IPS DF 6.9 (cell line): ENCODE results near the gene ATP11A.

Experiments used
- DNase-seq: peaks from one replicate; pipeline ENCODE4 v3.0.0-alpha.2; 2013; ENCODE audit warnings: low read depth, low spot score
- H3K27ac ChIP-seq: one replicate; pipeline ENCODE4 v1.5.1; 2013; ENCODE audit warnings: low read length, control low read depth
- H3K27me3 ChIP-seq: 2 replicates; pipeline ENCODE4 v1.6.1; 2013; ENCODE audit warnings: mild to moderate bottlenecking, low read length; ENCODE audit not compliant: control insufficient read depth, insufficient read depth
- H3K36me3 ChIP-seq: 2 replicates; pipeline ENCODE4 v1.6.1; 2013; ENCODE audit warnings: low read length; ENCODE audit not compliant: control insufficient read depth, insufficient read depth
- H3K4me1 ChIP-seq: 2 replicates; pipeline ENCODE4 v1.6.1; 2013; ENCODE audit warnings: low read length; ENCODE audit not compliant: control insufficient read depth, insufficient read depth
- H3K4me3 ChIP-seq: 2 replicates; pipeline ENCODE4 v1.5.1; 2013; ENCODE audit warnings: mild to moderate bottlenecking, low read length
- H3K9me3 ChIP-seq: 2 replicates; pipeline ENCODE4 v1.6.1; 2013; ENCODE audit warnings: low read length, inconsistent platforms; ENCODE audit not compliant: control insufficient read depth, insufficient read depth
- WGBS: extraction: QIAGEN DNeasy Blood & Tissue Kit; methylation state at CpG from one replicate; pipeline ENCODE4 v1.1.7; 2013; ENCODE audit warnings: mixed read lengths, missing lambda C conversion rate; ENCODE audit not compliant: insufficient read length, insufficient coverage; 5-methylcytosine and 5-hydroxymethylcytosine counted together

Gene ATP11A

GRCh38 chr13:112651750-112652511 is 37.9 kb upstream of the ATP11A start:
- Histone ChIP-seq H3K4me3 (no peak overlapping the region), H3K4me1 (peaks cover 2% of the 10 kb centered on the region; the same call in 1 of the 2 replicates), H3K9me3 (no peaks in the 10 kb centered on the region), H3K36me3 (no peaks in the 10 kb centered on the region), H3K27ac (no peak overlapping the region), H3K27me3 (no peaks in the 10 kb centered on the region)
- WGBS = no CpG with 5 or more reads among the region's 7 CpGs
- no peak for DNase-seq

DNA sequence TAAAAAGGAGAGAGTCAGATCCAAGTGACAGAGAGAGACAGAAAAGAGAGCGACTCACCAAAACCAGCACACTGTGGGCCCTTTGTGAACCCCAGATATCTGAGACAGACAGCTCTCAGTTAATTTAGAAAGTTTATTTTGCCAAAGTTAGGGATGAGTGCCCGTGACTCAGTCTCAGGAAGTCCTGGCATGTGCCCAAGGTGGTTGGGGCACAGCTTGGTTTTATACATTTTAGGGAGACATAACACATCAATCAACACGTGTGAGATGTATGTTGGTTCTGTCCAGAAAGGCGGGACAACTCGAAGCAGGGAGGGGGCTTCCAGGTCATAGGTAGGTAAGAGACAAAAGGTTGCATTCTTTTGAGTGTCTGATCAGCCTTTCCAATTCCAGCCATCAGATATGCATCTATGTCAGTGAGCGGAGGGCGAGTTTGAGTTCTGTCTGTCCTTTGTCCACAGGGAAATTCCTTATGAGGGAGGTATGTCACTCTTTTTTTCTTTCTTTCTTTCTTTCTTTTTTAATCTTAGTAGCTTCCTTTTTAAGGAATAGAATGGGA is 37.2 kb upstream of the ATP11A start:
- H3K36me3 ChIP-seq = no peaks in the 10 kb centered on the region
- no CpG with 5 or more reads among the region's 7 CpGs for WGBS
- H3K4me3 ChIP-seq = no peak overlapping the region
- H3K27me3 ChIP-seq = no peaks in the 10 kb centered on the region
- H3K9me3 ChIP-seq = no peaks in the 10 kb centered on the region
- no peak overlapping the region for H3K27ac ChIP-seq
- DNase-seq = no peak
- peaks cover 2% of the 10 kb centered on the region; the same call in 1 of the 2 replicates for H3K4me1 ChIP-seq

DNA sequence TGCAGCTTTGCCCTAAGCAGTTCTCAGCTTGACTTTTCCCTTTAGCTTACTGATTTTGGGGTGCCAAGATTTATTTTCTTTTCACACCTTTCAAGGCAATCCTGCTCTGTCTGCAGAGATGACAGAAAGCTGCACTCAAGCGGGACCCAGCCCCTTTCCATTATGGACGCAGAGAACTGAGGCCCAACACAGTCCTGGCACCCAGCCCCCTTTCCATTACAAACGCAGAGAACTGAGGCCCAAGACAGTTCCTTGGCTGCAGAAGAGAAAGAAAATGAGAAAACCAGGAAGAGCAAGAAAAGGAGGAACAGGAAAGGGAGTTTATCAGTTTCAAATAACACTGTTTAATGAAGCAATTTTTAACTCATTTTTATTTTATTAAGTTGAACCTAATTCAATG is 36.8 kb upstream of the ATP11A start:
- H3K9me3 ChIP-seq = no peaks in the 10 kb centered on the region
- no peaks in the 10 kb centered on the region for H3K27me3 ChIP-seq
- no peak overlapping the region for H3K27ac ChIP-seq
- H3K36me3 ChIP-seq = no peaks in the 10 kb centered on the region
- no peak overlapping the region for H3K4me3 ChIP-seq
- WGBS = no CpG with 5 or more reads among the region's 3 CpGs
- peaks cover under 1% of the 10 kb centered on the region; the same call in 1 of the 2 replicates for H3K4me1 ChIP-seq
- no peak for DNase-seq

DNA sequence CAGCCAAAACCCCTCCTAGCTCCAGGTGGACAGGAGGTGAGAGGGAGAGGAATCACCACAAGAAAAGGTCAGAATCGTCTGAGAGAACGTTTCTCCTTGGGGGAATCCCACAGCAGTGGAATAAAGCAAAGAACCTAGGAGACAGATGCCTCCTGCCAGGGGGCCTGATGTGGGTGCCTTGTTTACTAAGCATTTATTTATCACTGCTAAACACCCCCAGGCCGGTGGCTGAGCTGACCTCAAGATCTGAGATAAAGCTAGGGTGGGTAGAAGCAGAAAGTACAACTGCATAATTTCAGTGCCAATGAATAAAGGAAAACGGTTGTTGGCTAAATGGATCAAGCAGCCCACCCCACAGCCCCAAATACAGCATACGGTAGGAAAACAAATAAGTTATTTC is 33.9 kb upstream of the ATP11A start:
- Histone ChIP-seq H3K36me3 (no peaks in the 10 kb centered on the region), H3K27ac (no peak overlapping the region), H3K4me1 (no peaks in the 10 kb centered on the region; the same call in 1 of the 2 replicates), H3K27me3 (no peaks in the 10 kb centered on the region), H3K4me3 (no peak overlapping the region), H3K9me3 (no peaks in the 10 kb centered on the region)
- WGBS = no CpG with 5 or more reads among the region's 5 CpGs
- no peak for DNase-seq

- no peaks in the 10 kb centered on the region for H3K9me3 ChIP-seq
- WGBS = no CpG with 5 or more reads among the region's 14 CpGs
- DNase-seq = no peak
- H3K36me3 ChIP-seq = no peaks in the 10 kb centered on the region
- no peak overlapping the region for H3K27ac ChIP-seq
- no peaks in the 10 kb centered on the region for H3K27me3 ChIP-seq
- H3K4me1 ChIP-seq = no peaks in the 10 kb centered on the region; the same call in 1 of the 2 replicates
- H3K4me3 ChIP-seq = no peak overlapping the region
Observed at GRCh38 chr13:112657850-112658445, 31.9 kb upstream of the ATP11A start.

GRCh38 chr13:112658808-112659207 is 31.0 kb upstream of the ATP11A start:
- no peaks in the 10 kb centered on the region for H3K9me3 ChIP-seq
- DNase-seq = no peak
- no peaks in the 10 kb centered on the region for H3K27me3 ChIP-seq
- no peaks in the 10 kb centered on the region; the same call in 1 of the 2 replicates for H3K4me1 ChIP-seq
- no peak overlapping the region for H3K4me3 ChIP-seq
- H3K27ac ChIP-seq = no peak overlapping the region
- WGBS = no CpG with 5 or more reads among the region's 1 CpG
- no peaks in the 10 kb centered on the region for H3K36me3 ChIP-seq

GRCh38 chr13:112661291-112661690 is 28.5 kb upstream of the ATP11A start:
- no peak overlapping the region for H3K27ac ChIP-seq
- H3K9me3 ChIP-seq = no peaks in the 10 kb centered on the region
- no peak for DNase-seq
- no CpG with 5 or more reads among the region's 2 CpGs for WGBS
- no peaks in the 10 kb centered on the region; the same call in 1 of the 2 replicates for H3K4me1 ChIP-seq
- no peaks in the 10 kb centered on the region for H3K27me3 ChIP-seq
- no peaks in the 10 kb centered on the region for H3K36me3 ChIP-seq
- no peak overlapping the region for H3K4me3 ChIP-seq

- Histone ChIP-seq H3K27ac (no peak overlapping the region), H3K4me3 (no peak overlapping the region), H3K4me1 (no peaks in the 10 kb centered on the region), H3K27me3 (no peaks in the 10 kb centered on the region), H3K36me3 (no peaks in the 10 kb centered on the region), H3K9me3 (no peaks in the 10 kb centered on the region)
- no CpG with 5 or more reads among the region's 22 CpGs for WGBS
- DNase-seq = no peak
Observed at GRCh38 chr13:112664501-112665203, 25.2 kb upstream of the ATP11A start.

GRCh38 chr13:112668924-112669323 is 20.9 kb upstream of the ATP11A start:
- no CpG with 5 or more reads among the region's 13 CpGs for WGBS
- Histone ChIP-seq H3K36me3 (no peaks in the 10 kb centered on the region), H3K4me3 (no peak overlapping the region), H3K4me1 (no peaks in the 10 kb centered on the region), H3K27ac (no peak overlapping the region), H3K27me3 (no peaks in the 10 kb centered on the region), H3K9me3 (no peaks in the 10 kb centered on the region)
- no peak for DNase-seq

GRCh38 chr13:112669881-112670499 is 19.8 kb upstream of the ATP11A start:
- WGBS = no CpG with 5 or more reads among the region's 10 CpGs
- no peak for DNase-seq
- H3K4me3 ChIP-seq = no peak overlapping the region
- no peaks in the 10 kb centered on the region for H3K9me3 ChIP-seq
- H3K27me3 ChIP-seq = no peaks in the 10 kb centered on the region
- no peak overlapping the region for H3K27ac ChIP-seq
- peaks cover 3% of the 10 kb centered on the region for H3K4me1 ChIP-seq
- H3K36me3 ChIP-seq = no peaks in the 10 kb centered on the region
